HG02981 (cell line): ENCODE results near the gene GNAQ.
"Not testable (repeated sequence)": the region's sequence is repeated elsewhere in the genome, so short reads cannot be mapped to it uniquely, and the experiment has no call there.

Experiments
- ATAC-seq: cut with Tn5 transposase; IDR thresholded peaks from one replicate; pipeline ENCODE4 v1.9.1; 2021; ENCODE audit warnings: mild to moderate bottlenecking, moderate library complexity; ENCODE audit not compliant: unreplicated experiment

GNAQ gene

GRCh38 chr9:77883133-77883532 is 148.5 kb downstream of the GNAQ start:
- no peak for ATAC-seq

GRCh38 chr9:77882294-77882693 is 149.3 kb downstream of the GNAQ start:
- ATAC-seq = no peak

GRCh38 chr9:77881634-77882033 is 150.0 kb downstream of the GNAQ start:
- not testable (repeated sequence) for ATAC-seq

- no peak for ATAC-seq
Observed at GRCh38 chr9:77881111-77881510, 150.5 kb downstream of the GNAQ start.

- no peak for ATAC-seq
Observed at GRCh38 chr9:77879437-77879943, 152.1 kb downstream of the GNAQ start.

- not testable (repeated sequence) for ATAC-seq
Observed at GRCh38 chr9:77878793-77879192, 152.8 kb downstream of the GNAQ start.

- ATAC-seq = no peak
Observed at GRCh38 chr9:77877976-77878375, 153.6 kb downstream of the GNAQ start.

GRCh38 chr9:77876590-77876989 is 155.0 kb downstream of the GNAQ start:
- ATAC-seq = no peak

- ATAC-seq = no peak
Observed at GRCh38 chr9:77876091-77876490, 155.5 kb downstream of the GNAQ start.

GRCh38 chr9:77872863-77873262 is 158.7 kb downstream of the GNAQ start:
- ATAC-seq = no peak

- no peak for ATAC-seq
Observed at GRCh38 chr9:77872177-77872576, 159.4 kb downstream of the GNAQ start.

- ATAC-seq = no peak
Observed at GRCh38 chr9:77871483-77871882, 160.1 kb downstream of the GNAQ start.

GRCh38 chr9:77866878-77867277 is 164.7 kb downstream of the GNAQ start:
- no peak for ATAC-seq

- ATAC-seq = no peak
Observed at GRCh38 chr9:77865385-77866047, 166.1 kb downstream of the GNAQ start.

- no peak for ATAC-seq
Observed at GRCh38 chr9:77864211-77864889, 167.3 kb downstream of the GNAQ start.

- ATAC-seq = not testable (repeated sequence)
Observed at GRCh38 chr9:77863638-77864037, 168.0 kb downstream of the GNAQ start.

- ATAC-seq = not testable (repeated sequence)
Observed at GRCh38 chr9:77860953-77861352, 170.7 kb downstream of the GNAQ start.

- no peak for ATAC-seq
Observed at GRCh38 chr9:77857513-77858259, 173.9 kb downstream of the GNAQ start.

GRCh38 chr9:77856615-77857014 is 175.0 kb downstream of the GNAQ start:
- no peak for ATAC-seq

- no peak for ATAC-seq
Observed at GRCh38 chr9:77854916-77855311, 176.7 kb downstream of the GNAQ start.

- no peak for ATAC-seq
Observed at GRCh38 chr9:77854258-77854915, 177.2 kb downstream of the GNAQ start.
